ENCODE results near the gene OR52A1. TPM values are rescaled to one million over a fixed set of nuclear protein-coding genes. Genes with fewer than 3 reads are reported as not detected.

Gene OR52A1
- total and polyA plus RNA-seq, 9 of the 15 experiments (the other 6 are each of a cell fraction or from before 2014, with no cell fraction given) = under 0.01 to 0.33 (median 0.13) TPM; not detected in 3

GRCh38 chr11:5151713-5152153, 2.8 kb downstream of the OR52A1 start (continued):
- TF ChIP-seq, protein P1, sequence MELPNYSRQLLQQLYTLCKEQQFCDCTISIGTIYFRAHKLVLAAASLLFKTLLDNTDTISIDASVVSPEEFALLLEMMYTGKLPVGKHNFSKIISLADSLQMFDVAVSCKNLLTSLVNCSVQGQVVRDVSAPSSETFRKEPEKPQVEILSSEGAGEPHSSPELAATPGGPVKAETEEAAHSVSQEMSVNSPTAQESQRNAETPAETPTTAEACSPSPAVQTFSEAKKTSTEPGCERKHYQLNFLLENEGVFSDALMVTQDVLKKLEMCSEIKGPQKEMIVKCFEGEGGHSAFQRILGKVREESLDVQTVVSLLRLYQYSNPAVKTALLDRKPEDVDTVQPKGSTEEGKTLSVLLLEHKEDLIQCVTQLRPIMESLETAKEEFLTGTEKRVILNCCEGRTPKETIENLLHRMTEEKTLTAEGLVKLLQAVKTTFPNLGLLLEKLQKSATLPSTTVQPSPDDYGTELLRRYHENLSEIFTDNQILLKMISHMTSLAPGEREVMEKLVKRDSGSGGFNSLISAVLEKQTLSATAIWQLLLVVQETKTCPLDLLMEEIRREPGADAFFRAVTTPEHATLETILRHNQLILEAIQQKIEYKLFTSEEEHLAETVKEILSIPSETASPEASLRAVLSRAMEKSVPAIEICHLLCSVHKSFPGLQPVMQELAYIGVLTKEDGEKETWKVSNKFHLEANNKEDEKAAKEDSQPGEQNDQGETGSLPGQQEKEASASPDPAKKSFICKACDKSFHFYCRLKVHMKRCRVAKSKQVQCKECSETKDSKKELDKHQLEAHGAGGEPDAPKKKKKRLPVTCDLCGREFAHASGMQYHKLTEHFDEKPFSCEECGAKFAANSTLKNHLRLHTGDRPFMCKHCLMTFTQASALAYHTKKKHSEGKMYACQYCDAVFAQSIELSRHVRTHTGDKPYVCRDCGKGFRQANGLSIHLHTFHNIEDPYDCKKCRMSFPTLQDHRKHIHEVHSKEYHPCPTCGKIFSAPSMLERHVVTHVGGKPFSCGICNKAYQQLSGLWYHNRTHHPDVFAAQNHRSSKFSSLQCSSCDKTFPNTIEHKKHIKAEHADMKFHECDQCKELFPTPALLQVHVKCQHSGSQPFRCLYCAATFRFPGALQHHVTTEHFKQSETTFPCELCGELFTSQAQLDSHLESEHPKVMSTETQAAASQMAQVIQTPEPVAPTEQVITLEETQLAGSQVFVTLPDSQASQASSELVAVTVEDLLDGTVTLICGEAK (IDR thresholded peaks at IDR 0.05) = peak; percentile 61; the same call in 1 of the 2 replicates
- TF ChIP-seq, protein P1 (CRISPR knock-in tag; IDR thresholded peaks at IDR 0.05) = no peak
- TF ChIP-seq TCF3 (CRISPR knock-in tag; IDR thresholded peaks at IDR 0.05) = peak; percentile 97
- peak; percentile 53 for TF ChIP-seq PKNOX1 (IDR thresholded peaks at IDR 0.05)
- no peak for TF ChIP-seq ZNF778 (CRISPR knock-in tag; IDR thresholded peaks at IDR 0.05)
- TF ChIP-seq TAF7 (tag; IDR thresholded peaks at IDR 0.05) = no peak
- TF ChIP-seq, protein P2, sequence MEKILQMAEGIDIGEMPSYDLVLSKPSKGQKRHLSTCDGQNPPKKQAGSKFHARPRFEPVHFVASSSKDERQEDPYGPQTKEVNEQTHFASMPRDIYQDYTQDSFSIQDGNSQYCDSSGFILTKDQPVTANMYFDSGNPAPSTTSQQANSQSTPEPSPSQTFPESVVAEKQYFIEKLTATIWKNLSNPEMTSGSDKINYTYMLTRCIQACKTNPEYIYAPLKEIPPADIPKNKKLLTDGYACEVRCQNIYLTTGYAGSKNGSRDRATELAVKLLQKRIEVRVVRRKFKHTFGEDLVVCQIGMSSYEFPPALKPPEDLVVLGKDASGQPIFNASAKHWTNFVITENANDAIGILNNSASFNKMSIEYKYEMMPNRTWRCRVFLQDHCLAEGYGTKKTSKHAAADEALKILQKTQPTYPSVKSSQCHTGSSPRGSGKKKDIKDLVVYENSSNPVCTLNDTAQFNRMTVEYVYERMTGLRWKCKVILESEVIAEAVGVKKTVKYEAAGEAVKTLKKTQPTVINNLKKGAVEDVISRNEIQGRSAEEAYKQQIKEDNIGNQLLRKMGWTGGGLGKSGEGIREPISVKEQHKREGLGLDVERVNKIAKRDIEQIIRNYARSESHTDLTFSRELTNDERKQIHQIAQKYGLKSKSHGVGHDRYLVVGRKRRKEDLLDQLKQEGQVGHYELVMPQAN (IDR thresholded peaks at IDR 0.05; ENCODE audit: borderline replicate concordance) = no peak
- TF ChIP-seq KDM2B (CRISPR knock-in tag; IDR thresholded peaks at IDR 0.05) = no peak
- TF ChIP-seq ZNF197 (CRISPR knock-in tag; IDR thresholded peaks at IDR 0.05; ENCODE audit: low read depth) = no peak
- TF ChIP-seq KLF13 (tag; IDR thresholded peaks at IDR 0.05; ENCODE audit: borderline replicate concordance, low read depth) = no peak
- TF ChIP-seq HMG20B (CRISPR knock-in tag; IDR thresholded peaks at IDR 0.05) = no peak
- peak; percentile 61 for TF ChIP-seq CCNT2 (IDR thresholded peaks at IDR 0.05; ENCODE audit: borderline replicate concordance, extremely low read depth, insufficient read length, low read depth, low read length)
- TF ChIP-seq VEZF1 (CRISPR knock-in tag; IDR thresholded peaks at IDR 0.05) = peak; percentile 32; the same call in 1 of the 2 replicates
- TF ChIP-seq SETDB1 (IDR thresholded peaks at IDR 0.05; ENCODE audit: low read length) = no peak
- no peak for TF ChIP-seq CBFB (CRISPR knock-in tag; IDR thresholded peaks at IDR 0.05)
- TF ChIP-seq SMARCA4 (IDR thresholded peaks at IDR 0.05) = peak; percentile 91
